GM12878 (cell line): ENCODE measurements around the gene SGMS1. TPM values are rescaled to one million over a fixed set of nuclear protein-coding genes. Genes with fewer than 3 reads are reported as not detected.

Experiments
- ATAC-seq: fragments of 200-7000 bp; cut with Tn5 transposase; 3 replicates; pipeline ENCODE4 v1.9.1; 2020; ENCODE audit warnings: mild to moderate bottlenecking, moderate library complexity
- BruUV-seq: library from RNA; stranded (reverse); fragments of 400-500 nt; replicated peaks from 2 replicates; lab custom pipeline; 2021; lab: Mats Ljungman, UMichigan
- CTCF ChIA-PET: fragments of 300-600 bp; sonication (Branson Sonifier 250); formaldehyde crosslinking; extraction: SDS; loops from one replicate; lab custom pipeline; 2021; ENCODE audit warnings: inconsistent platforms; lab: Yijun Ruan, JAX
- POLR2A ChIA-PET: fragments of 350-600 bp; formaldehyde crosslinking; extraction: SDS; loops from one replicate; lab custom pipeline; 2021; ENCODE audit warnings: inconsistent platforms; lab: Charles Lee
- RAD21 ChIA-PET: fragments of 300-600 bp; sonication (Branson Sonifier 250); formaldehyde crosslinking; loops from one replicate; lab custom pipeline; 2023; ENCODE audit warnings: antibody characterized with exemption; ENCODE audit not compliant: unreplicated experiment; lab: Charles Lee
- SMC1A ChIA-PET: fragments of 300-600 bp; sonication (Branson Sonifier 250); formaldehyde crosslinking; loops from one replicate; lab custom pipeline; 2023; ENCODE audit not compliant: unreplicated experiment, uncharacterized antibody; lab: Charles Lee
- DNase-seq: peaks from one replicate; pipeline ENCODE4 v3.0.0-alpha.2; 2011; ENCODE audit warnings: low read depth, low spot score
- FAIRE-seq: peaks from 3 replicates; lab custom pipeline; 2011; peaks lifted over from hg19 to GRCh38; lab: Jason Lieb, UNC
- H2AFZ ChIP-seq: 2 replicates; pipeline ENCODE4 v1.6.0; 2011; ENCODE audit warnings: low read depth, low read length, control low read depth; ENCODE audit not compliant: control insufficient read depth
- H3K27ac ChIP-seq: 2 replicates; pipeline ENCODE4 v1.5.1; 2011; ENCODE audit warnings: control low read depth; ENCODE audit not compliant: control insufficient read depth, insufficient read depth
- H3K27me3 ChIP-seq, 2 experiments: replicated peaks in 1 of 2; 2 replicates each; pipeline versions ENCODE4 v1.6.0 to v1.6.1; 2011; ENCODE audit warnings: low read length in 1 of 2; ENCODE audit not compliant: control insufficient read depth in 2 of 2, insufficient read depth in 2 of 2
- H3K36me3 ChIP-seq, 2 experiments: 2 replicates each; pipeline ENCODE4 v1.5.1; 2011; ENCODE audit warnings: low read length in 1 of 2; ENCODE audit not compliant: control insufficient read depth in 2 of 2, insufficient read depth in 2 of 2
- H3K4me1 ChIP-seq: 2 replicates; pipeline ENCODE4 v1.6.1; 2011; ENCODE audit warnings: mild to moderate bottlenecking, low read length, moderate library complexity, mixed read lengths; ENCODE audit not compliant: control insufficient read depth, insufficient read depth
- H3K4me2 ChIP-seq: 2 replicates; pipeline ENCODE4 v1.6.0; 2011; ENCODE audit warnings: control low read depth; ENCODE audit not compliant: control insufficient read depth, insufficient read depth
- H3K4me3 ChIP-seq: fragments of 200-600 bp; sonication (generic); 2 replicates; pipeline ENCODE4 v1.5.1; 2016
- H3K79me2 ChIP-seq: 2 replicates; pipeline ENCODE4 v1.6.0; 2011; ENCODE audit warnings: low read length; ENCODE audit not compliant: control insufficient read depth, insufficient read depth
- H3K9ac ChIP-seq: 2 replicates; pipeline ENCODE4 v1.8.0; 2011; ENCODE audit warnings: low read length, control low read depth, mixed read lengths; ENCODE audit not compliant: control insufficient read depth, insufficient read depth
- H3K9me3 ChIP-seq: replicated peaks from 3 replicates; pipeline ENCODE4 v1.5.1; 2011; ENCODE audit warnings: mild to moderate bottlenecking, low read length; ENCODE audit not compliant: control insufficient read depth, insufficient read depth
- H4K20me1 ChIP-seq: 2 replicates; pipeline ENCODE4 v1.6.0; 2011; ENCODE audit not compliant: control insufficient read depth, insufficient read depth
- BCL3 ChIP-seq: IDR thresholded peaks from 2 replicates; pipeline ENCODE4 v1.6.1; 2011; ENCODE audit warnings: borderline replicate concordance, low read depth, mild to moderate bottlenecking, moderate library complexity, low read length; ENCODE audit not compliant: insufficient read depth, poor library complexity, severe bottlenecking
- CEBPB ChIP-seq, 2 experiments: fragments of 150-350 bp in 1 of 2; IDR thresholded peaks; 2 replicates each; pipeline ENCODE4 v1.6.1; 2012 to 2014; ENCODE audit warnings: low read depth in 2 of 2, low read length in 2 of 2, borderline replicate concordance in 1 of 2, inconsistent platforms in 1 of 2
- EED ChIP-seq: sonication (generic); IDR thresholded peaks from 2 replicates; pipeline ENCODE4 v1.6.1; 2016; ENCODE audit warnings: antibody characterized with exemption, low read depth
- HCFC1 ChIP-seq: fragments of 150-350 bp; IDR thresholded peaks from 2 replicates; pipeline ENCODE4 v1.6.1; 2014; ENCODE audit warnings: low read length
- MTA2 ChIP-seq: fragments of 450-650 bp; IDR thresholded peaks from 2 replicates; pipeline ENCODE4 v1.6.1; 2016; ENCODE audit warnings: low read depth, mild to moderate bottlenecking, moderate library complexity
- RELB ChIP-seq: fragments of 450-650 bp; IDR thresholded peaks from 2 replicates; pipeline ENCODE4 v1.6.1; 2017; ENCODE audit warnings: low read depth, mild to moderate bottlenecking, moderate library complexity
- SIX5 ChIP-seq: IDR thresholded peaks from 2 replicates; pipeline ENCODE4 v1.6.1; 2011; ENCODE audit warnings: mild to moderate bottlenecking, low read depth, low read length, moderate library complexity; ENCODE audit not compliant: severe bottlenecking
- SP1 ChIP-seq: IDR thresholded peaks from one replicate; pipeline ENCODE4 v1.6.1; 2011; ENCODE audit warnings: low read depth, low read length
- STAT1 ChIP-seq: fragments of 450-650 bp; conservative IDR thresholded peaks from 2 replicates; pipeline ENCODE4 v1.6.1; 2014; ENCODE audit warnings: antibody characterized with exemption, mild to moderate bottlenecking
- WGBS: methylation state at CpG from one replicate; pipeline ENCODE4 v1.1.6; 2016; ENCODE audit warnings: low lambda C conversion rate; ENCODE audit not compliant: insufficient replicate concordance, insufficient coverage; ENCODE audit errors: missing lambda C conversion rate; 5-methylcytosine and 5-hydroxymethylcytosine counted together
- in situ Hi-C: fragments of 300-500 bp; cut with MboI; formaldehyde crosslinking; loops from 9 replicates; pipeline ENCODE4 v1.14.3; 2018; ENCODE audit warnings: mixed read lengths
- intact Hi-C: fragments of 100-400 bp; cut with micrococcal nuclease; formaldehyde crosslinking; loops from one replicate; pipeline ENCODE4 v1.14.2; 2022; ENCODE audit not compliant: unreplicated experiment
- polyA plus RNA-seq, 11 experiments: library from polyadenylated mRNA; depleted of rRNA in 4 of 11; unstranded in 6 of 11; stranded (reverse) in 5 of 11; fragments of >200 nt; fragmentation: Nextera tagmentation in 4 of 11; fragmentation: Illumina TruSeq in 1 of 11; extraction: Ambion mirVana in 4 of 11; extraction: Trizol in 1 of 11; gene quantifications; 1 replicate in 1 of 11; 2 replicates in 10 of 11; pipeline versions ENCODE4 v1.2.1 to v1.2.3, GENCODE V29; 2011 to 2016; ENCODE audit warnings: inconsistent platforms in 2 of 11, missing spikeins in 2 of 11, low read depth in 1 of 11
- total RNA-seq, 4 experiments: library from RNA; depleted of rRNA in 3 of 4; stranded (reverse); fragments of >200 nt in 3 of 4; fragmentation: Illumina TruSeq in 1 of 4; extraction: Trizol in 1 of 4; gene quantifications; 2 replicates each; pipeline versions ENCODE4 v1.2.1 to v1.2.3, GENCODE V29; 2013 to 2021
- TF ChIP-seq, protein P1 (sequence below): fragments of 450-650 bp; IDR thresholded peaks from 2 replicates; pipeline ENCODE4 v1.6.1; 2017; ENCODE audit warnings: borderline replicate concordance
- TF ChIP-seq, protein P2 (sequence below): fragments of 450-650 bp; IDR thresholded peaks from 2 replicates; pipeline ENCODE4 v1.6.1; 2017; ENCODE audit warnings: mild to moderate bottlenecking
- TF ChIP-seq, protein P3 (sequence below): fragments of 450-650 bp; conservative IDR thresholded peaks from 2 replicates; pipeline ENCODE4 v1.6.1; 2017; ENCODE audit warnings: mild to moderate bottlenecking, moderate library complexity

Gene SGMS1
- total and polyA plus RNA-seq, 10 of the 15 experiments (the other 5 are each of a cell fraction or from before 2014, with no cell fraction given) = 1.4 to 14.5 (median 4.9) TPM

DNA sequence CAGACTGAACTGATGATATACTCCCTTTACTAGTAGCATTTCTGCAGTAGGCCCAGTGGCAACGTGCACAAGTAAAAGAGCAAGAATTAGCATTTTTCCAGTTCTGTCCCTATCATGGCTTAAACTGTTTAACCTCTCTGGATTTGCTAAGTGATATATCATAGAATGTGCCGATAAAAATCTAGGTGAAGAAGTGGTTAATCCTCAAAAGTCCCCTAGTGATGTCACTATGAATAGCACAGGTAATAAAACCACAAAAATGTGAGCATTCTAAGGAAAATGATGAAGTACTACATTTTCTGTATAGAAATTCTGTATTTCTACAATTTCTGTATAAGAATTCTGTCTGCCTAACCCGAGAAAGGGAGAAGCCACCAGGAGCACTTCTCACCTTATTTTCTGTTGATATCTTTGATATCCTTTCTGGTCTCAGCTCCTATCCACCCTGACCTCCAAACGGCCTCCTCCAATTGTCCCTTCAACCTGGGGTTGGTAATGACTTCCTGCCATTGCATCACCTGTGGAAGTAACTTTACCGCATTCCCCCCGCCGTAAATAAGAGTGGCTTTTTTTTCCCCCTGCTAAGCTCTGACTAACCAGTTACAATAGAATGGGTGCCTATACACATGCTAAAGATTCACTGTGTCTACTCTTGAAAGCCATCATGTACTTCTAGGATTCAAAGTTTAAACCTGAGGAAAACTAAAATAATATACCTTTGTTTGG, 216.5 kb downstream of the SGMS1 start:
- Histone ChIP-seq H3K27me3 (no peaks in the 10 kb centered on the region), H4K20me1 (no peaks in the 10 kb centered on the region), H3K36me3 (peaks cover 0 to 3% of the 10 kb centered on the region in 2 experiments; a peak in 2 of 4 replicates), H3K27ac (no peak overlapping the region), H3K4me2 (no peak overlapping the region), H2AFZ (no peak overlapping the region), H3K79me2 (peaks cover 93% of the 10 kb centered on the region), H3K4me3 (no peak overlapping the region), H3K9ac (no peak overlapping the region), H3K4me1 (no peaks in the 10 kb centered on the region), H3K9me3 (peaks cover 5% of the 10 kb centered on the region; the same call in 2 of the 3 replicates)
- intact Hi-C loops = no loop called here
- ATAC-seq = no peak
- in situ Hi-C loops = no loop called here
- 85% methylated on average over 7 of the region's 7 CpGs for WGBS
- DNase-seq = no peak
- no peak for FAIRE-seq
- ChIA-PET RAD21 (interaction anchor here (0.9 to 1.2 kb wide), 2 partner anchors 9 to 10 kb away, joined by 3 to 6 read pairs; no protein-coding TSS in a partner anchor), CTCF (interaction anchor here (0.6 to 1.0 kb wide), 2 partner anchors 9 to 35 kb away, joined by 4 to 7 read pairs; no protein-coding TSS in a partner anchor), POLR2A (no interaction called here), SMC1A (interaction anchor here (1.0 to 9.1 kb wide), 7 partner anchors 8 to 170 kb away, joined by 3 to 46 read pairs (median 5); no protein-coding TSS in a partner anchor)
- BruUV-seq = no TSS peak
- TF ChIP-seq, protein P1, sequence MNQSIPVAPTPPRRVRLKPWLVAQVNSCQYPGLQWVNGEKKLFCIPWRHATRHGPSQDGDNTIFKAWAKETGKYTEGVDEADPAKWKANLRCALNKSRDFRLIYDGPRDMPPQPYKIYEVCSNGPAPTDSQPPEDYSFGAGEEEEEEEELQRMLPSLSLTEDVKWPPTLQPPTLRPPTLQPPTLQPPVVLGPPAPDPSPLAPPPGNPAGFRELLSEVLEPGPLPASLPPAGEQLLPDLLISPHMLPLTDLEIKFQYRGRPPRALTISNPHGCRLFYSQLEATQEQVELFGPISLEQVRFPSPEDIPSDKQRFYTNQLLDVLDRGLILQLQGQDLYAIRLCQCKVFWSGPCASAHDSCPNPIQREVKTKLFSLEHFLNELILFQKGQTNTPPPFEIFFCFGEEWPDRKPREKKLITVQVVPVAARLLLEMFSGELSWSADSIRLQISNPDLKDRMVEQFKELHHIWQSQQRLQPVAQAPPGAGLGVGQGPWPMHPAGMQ = no peak
- TF ChIP-seq MTA2 (no peak), HCFC1 (no peak), EED (no peak), BCL3 (no peak), SIX5 (no peak), CEBPB (IDR thresholded peaks at IDR 0.05; ENCODE audit: borderline replicate concordance in 1 of 2, low read depth in 2 of 2, low read length in 2 of 2) (no peak), SP1 (no peak), STAT1 (no peak), RELB (no peak)
- TF ChIP-seq, protein P2, sequence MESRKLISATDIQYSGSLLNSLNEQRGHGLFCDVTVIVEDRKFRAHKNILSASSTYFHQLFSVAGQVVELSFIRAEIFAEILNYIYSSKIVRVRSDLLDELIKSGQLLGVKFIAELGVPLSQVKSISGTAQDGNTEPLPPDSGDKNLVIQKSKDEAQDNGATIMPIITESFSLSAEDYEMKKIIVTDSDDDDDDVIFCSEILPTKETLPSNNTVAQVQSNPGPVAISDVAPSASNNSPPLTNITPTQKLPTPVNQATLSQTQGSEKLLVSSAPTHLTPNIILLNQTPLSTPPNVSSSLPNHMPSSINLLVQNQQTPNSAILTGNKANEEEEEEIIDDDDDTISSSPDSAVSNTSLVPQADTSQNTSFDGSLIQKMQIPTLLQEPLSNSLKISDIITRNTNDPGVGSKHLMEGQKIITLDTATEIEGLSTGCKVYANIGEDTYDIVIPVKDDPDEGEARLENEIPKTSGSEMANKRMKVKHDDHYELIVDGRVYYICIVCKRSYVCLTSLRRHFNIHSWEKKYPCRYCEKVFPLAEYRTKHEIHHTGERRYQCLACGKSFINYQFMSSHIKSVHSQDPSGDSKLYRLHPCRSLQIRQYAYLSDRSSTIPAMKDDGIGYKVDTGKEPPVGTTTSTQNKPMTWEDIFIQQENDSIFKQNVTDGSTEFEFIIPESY = no peak
- TF ChIP-seq, protein P3, sequence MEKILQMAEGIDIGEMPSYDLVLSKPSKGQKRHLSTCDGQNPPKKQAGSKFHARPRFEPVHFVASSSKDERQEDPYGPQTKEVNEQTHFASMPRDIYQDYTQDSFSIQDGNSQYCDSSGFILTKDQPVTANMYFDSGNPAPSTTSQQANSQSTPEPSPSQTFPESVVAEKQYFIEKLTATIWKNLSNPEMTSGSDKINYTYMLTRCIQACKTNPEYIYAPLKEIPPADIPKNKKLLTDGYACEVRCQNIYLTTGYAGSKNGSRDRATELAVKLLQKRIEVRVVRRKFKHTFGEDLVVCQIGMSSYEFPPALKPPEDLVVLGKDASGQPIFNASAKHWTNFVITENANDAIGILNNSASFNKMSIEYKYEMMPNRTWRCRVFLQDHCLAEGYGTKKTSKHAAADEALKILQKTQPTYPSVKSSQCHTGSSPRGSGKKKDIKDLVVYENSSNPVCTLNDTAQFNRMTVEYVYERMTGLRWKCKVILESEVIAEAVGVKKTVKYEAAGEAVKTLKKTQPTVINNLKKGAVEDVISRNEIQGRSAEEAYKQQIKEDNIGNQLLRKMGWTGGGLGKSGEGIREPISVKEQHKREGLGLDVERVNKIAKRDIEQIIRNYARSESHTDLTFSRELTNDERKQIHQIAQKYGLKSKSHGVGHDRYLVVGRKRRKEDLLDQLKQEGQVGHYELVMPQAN = no peak
